PC-9 (cell line): ENCODE measurements around the gene PMS2. TPM values are rescaled to one million over a fixed set of nuclear protein-coding genes. Genes with fewer than 3 reads are reported as not detected.
A peak's percentile ranks its signal among the peaks of the same experiment; 100 is the strongest.
"Not testable (repeated sequence)": the region's sequence is repeated elsewhere in the genome, so short reads cannot be mapped to it uniquely, and the experiment has no call there.

Experiments used
- BruUV-seq: library from RNA; stranded (reverse); fragments of 400-500 nt; replicated peaks from 2 replicates; lab custom pipeline; 2021; lab: Mats Ljungman, UMichigan
- CTCF ChIA-PET: fragments of 300-600 bp; sonication (Branson Sonifier 250); formaldehyde crosslinking; loops from one replicate; lab custom pipeline; 2022; ENCODE audit warnings: antibody characterized with exemption; lab: Charles Lee
- POLR2A ChIA-PET: fragments of 300-600 bp; sonication (Branson Sonifier 250); formaldehyde crosslinking; loops from one replicate; lab custom pipeline; 2022; ENCODE audit warnings: antibody characterized with exemption; ENCODE audit not compliant: unreplicated experiment; lab: Charles Lee
- DNase-seq, 2 experiments: peaks; one replicate each; pipeline versions ENCODE4 v3.0.0 to v3.0.0-alpha.2; 2015 to 2022; ENCODE audit warnings: mixed read lengths in 1 of 2
- H2AFZ ChIP-seq: fragments of 200-600 bp; sonication (generic); 2 replicates; pipeline ENCODE4 v1.8.1; 2017; ENCODE audit warnings: antibody characterized with exemption
- H3F3A ChIP-seq: fragments of 200-600 bp; sonication (generic); 2 replicates; pipeline ENCODE4 v1.8.1; 2017; ENCODE audit warnings: antibody characterized with exemption, mild to moderate bottlenecking, low read depth; ENCODE audit not compliant: insufficient read depth
- H3K27ac ChIP-seq: fragments of 200-600 bp; sonication (generic); 2 replicates; pipeline ENCODE4 v1.6.1; 2016; ENCODE audit warnings: mixed run types
- H3K27me3 ChIP-seq: fragments of 200-600 bp; sonication (generic); 2 replicates; pipeline ENCODE4 v1.6.1; 2016; ENCODE audit warnings: low read depth, mixed run types; ENCODE audit not compliant: insufficient read depth
- H3K36me3 ChIP-seq: fragments of 200-600 bp; sonication (generic); 2 replicates; pipeline ENCODE4 v1.6.1; 2016; ENCODE audit warnings: low read depth, mixed run types
- H3K4me1 ChIP-seq: fragments of 200-600 bp; sonication (generic); replicated peaks from 2 replicates; pipeline ENCODE4 v1.6.1; 2016; ENCODE audit warnings: mixed run types; ENCODE audit not compliant: insufficient read depth
- H3K4me2 ChIP-seq: fragments of 200-600 bp; sonication (generic); 2 replicates; pipeline ENCODE4 v1.6.1; 2017; ENCODE audit warnings: mixed run types
- H3K4me3 ChIP-seq: fragments of 200-600 bp; sonication (generic); 2 replicates; pipeline ENCODE4 v1.6.1; 2016; ENCODE audit warnings: mixed run types
- H3K79me2 ChIP-seq: fragments of 200-600 bp; sonication (generic); 2 replicates; pipeline ENCODE4 v1.6.1; 2017; ENCODE audit warnings: low read depth, mixed run types
- H3K9me2 ChIP-seq: fragments of 200-600 bp; sonication (generic); 2 replicates; pipeline ENCODE4 v1.8.1; 2017; ENCODE audit warnings: mild to moderate bottlenecking; ENCODE audit not compliant: insufficient read depth
- H3K9me3 ChIP-seq: fragments of 200-600 bp; sonication (generic); 2 replicates; pipeline ENCODE4 v1.8.1; 2016; ENCODE audit warnings: low read depth; ENCODE audit not compliant: insufficient read depth
- H4K20me1 ChIP-seq: fragments of 200-600 bp; sonication (generic); 2 replicates; pipeline ENCODE4 v1.8.1; 2017; ENCODE audit not compliant: insufficient read depth
- CTCF ChIP-seq: fragments of 200-600 bp; sonication (generic); conservative IDR thresholded peaks from 2 replicates; pipeline ENCODE4 v1.6.1; 2017; ENCODE audit warnings: mixed run types, antibody characterized with exemption, mild to moderate bottlenecking, moderate library complexity
- EZH2 ChIP-seq: fragments of 200-600 bp; sonication (generic); IDR thresholded peaks from 2 replicates; pipeline ENCODE4 v1.8.0; 2017; ENCODE audit warnings: antibody characterized with exemption, low read depth
- intact Hi-C: fragments of 100-400 bp; cut with micrococcal nuclease; formaldehyde crosslinking; loops from one replicate; pipeline ENCODE4 v1.10.0; 2022; ENCODE audit not compliant: unreplicated experiment
- total RNA-seq: library from RNA; stranded (reverse); gene quantifications from 2 replicates; pipeline ENCODE4 v1.2.3, GENCODE V29; 2021

The PMS2 gene
- total RNA-seq, 1 experiment from 2014 or later = 32.1 TPM

- Histone ChIP-seq H3K4me2 (peak overlapping the region; percentile 98), H3K27ac (no peak overlapping the region), H3K4me1 (peaks cover 19% of the 10 kb centered on the region), H3K9me2 (no peaks in the 10 kb centered on the region), H4K20me1 (no peaks in the 10 kb centered on the region), H3K9me3 (no peaks in the 10 kb centered on the region), H2AFZ (no peak overlapping the region), H3K79me2 (peaks cover 58% of the 10 kb centered on the region), H3F3A (peaks cover 14% of the 10 kb centered on the region), H3K4me3 (peak overlapping the region; percentile 100; the same call in 1 of the 2 replicates), H3K27me3 (no peaks in the 10 kb centered on the region), H3K36me3 (peaks cover 21% of the 10 kb centered on the region; the same call in 1 of the 2 replicates)
- ChIA-PET CTCF (interaction anchor here (0.5 to 0.7 kb wide), 2 partner anchors 23 to 26 kb away, joined by 3 to 11 read pairs; no protein-coding TSS in a partner anchor), POLR2A (no interaction called here)
- no peak for DNase-seq
- BruUV-seq = no TSS peak
- intact Hi-C loops = loop anchor here (5.0 kb wide), 1 partner anchor 430 kb away; no protein-coding TSS in a partner anchor
- TF ChIP-seq CTCF (no peak), EZH2 (no peak)
Observed at GRCh38 chr7:6007386-6007785, 1.5 kb downstream of the PMS2 start.

GRCh38 chr7:5997210-5997808 lies 11.5 kb downstream of the PMS2 start:
- TF ChIP-seq EZH2 (no peak), CTCF (peak; percentile 78)
- Histone ChIP-seq H3K36me3 (peaks cover 12% of the 10 kb centered on the region), H3K9me3 (no peaks in the 10 kb centered on the region), H3K79me2 (no peaks in the 10 kb centered on the region; the same call in 1 of the 2 replicates), H4K20me1 (no peaks in the 10 kb centered on the region; the same call in 1 of the 2 replicates), H3K4me2 (no peak overlapping the region), H3K27ac (no peak overlapping the region), H3K27me3 (no peaks in the 10 kb centered on the region), H3K9me2 (no peaks in the 10 kb centered on the region), H3K4me1 (peaks cover 16% of the 10 kb centered on the region), H3F3A (peaks cover 31% of the 10 kb centered on the region), H2AFZ (no peak overlapping the region), H3K4me3 (no peak overlapping the region)
- intact Hi-C loops = loop anchor here (1.0 to 10.0 kb wide), 2 partner anchors 143 to 326 kb away; no protein-coding TSS in a partner anchor
- ChIA-PET POLR2A (interaction anchor here (0.6 kb wide), 6 partner anchors 11 to 894 kb away, joined by 4 to 9 read pairs (median 6); partner anchors contain the start of gene PMS2), CTCF (interaction anchor here (0.6 to 1.0 kb wide), 14 partner anchors 25 to 1205 kb away, joined by 3 to 8 read pairs (median 4); partner anchors contain the start of gene DAGLB)
- no TSS peak for BruUV-seq
- DNase-seq = peak; percentile 54 to 70

GRCh38 chr7:5987061-5987460 lies 21.8 kb downstream of the PMS2 start:
- H2AFZ ChIP-seq, H3K27me3 ChIP-seq, H3K79me2 ChIP-seq, H3K4me1 ChIP-seq, H3K4me2 ChIP-seq, H3K9me3 ChIP-seq, BruUV-seq, POLR2A ChIA-PET, H3F3A ChIP-seq, intact Hi-C loops, H3K4me3 ChIP-seq, H3K27ac ChIP-seq, H3K9me2 ChIP-seq, CTCF ChIA-PET, H4K20me1 ChIP-seq, DNase-seq: not testable (repeated sequence)
- H3K36me3 ChIP-seq = peaks cover 18% of the 10 kb centered on the region

DNA sequence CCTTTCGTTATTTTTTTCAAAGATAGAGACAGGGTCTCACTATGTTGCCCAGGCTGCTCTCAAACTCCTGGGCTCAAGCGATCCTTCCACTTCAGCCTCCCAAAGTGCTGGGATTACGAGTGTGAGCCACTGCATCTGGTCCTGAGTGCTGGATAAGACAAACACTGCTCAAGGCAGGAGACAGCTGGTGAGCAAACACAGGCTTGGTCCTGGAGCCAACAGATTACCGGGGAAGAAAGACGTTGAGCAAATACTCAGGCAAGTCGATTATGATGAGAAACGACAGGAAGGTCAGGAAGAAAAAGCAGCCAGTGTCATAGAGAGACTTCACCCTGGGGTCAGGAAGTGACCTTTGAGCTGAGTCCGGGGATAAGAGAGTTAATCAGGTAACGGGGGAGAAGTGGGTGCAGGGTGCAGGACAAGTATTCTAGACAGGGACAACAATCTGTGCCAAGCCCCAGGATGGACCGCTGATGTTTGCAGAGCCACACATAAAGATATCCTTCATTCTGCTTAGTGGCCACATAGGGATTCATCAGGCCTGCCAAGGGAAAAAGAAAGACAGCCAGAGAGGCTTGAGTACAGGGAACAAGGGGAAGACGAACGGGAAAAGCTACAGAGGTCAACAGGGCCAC lies 29.1 kb downstream of the PMS2 start:
- H3K36me3 ChIP-seq, H3K27ac ChIP-seq, BruUV-seq, H3K27me3 ChIP-seq, H3K9me3 ChIP-seq, H3K79me2 ChIP-seq, H2AFZ ChIP-seq, DNase-seq, H3K4me3 ChIP-seq, intact Hi-C loops, H3F3A ChIP-seq, CTCF ChIA-PET, H3K4me2 ChIP-seq, H4K20me1 ChIP-seq, H3K4me1 ChIP-seq, H3K9me2 ChIP-seq: not testable (repeated sequence)
- POLR2A ChIA-PET = interaction anchor here (0.6 kb wide), 1 partner anchor 765 kb away, joined by 13 read pairs; no protein-coding TSS in a partner anchor

DNA sequence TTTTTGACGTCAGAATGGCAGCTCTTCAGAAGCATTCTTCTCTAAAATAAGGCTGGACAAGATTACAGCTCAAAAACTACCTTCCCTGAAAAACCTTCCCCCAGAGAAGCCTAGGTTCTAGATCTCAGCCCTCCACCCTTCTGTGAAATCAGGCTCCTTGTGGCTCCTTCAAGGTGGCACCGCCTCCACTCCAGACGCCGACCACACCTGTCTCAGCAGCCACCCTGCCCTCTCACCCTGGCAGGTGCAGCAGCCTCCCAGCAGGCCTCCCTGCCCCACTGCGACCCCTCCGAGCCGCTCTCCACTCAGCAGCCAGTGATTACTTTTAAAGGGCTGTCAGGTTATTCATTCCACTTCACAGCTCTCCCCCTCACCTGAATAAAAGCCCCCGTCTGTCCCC lies 35.3 kb downstream of the PMS2 start:
- H3K36me3 ChIP-seq, H3K79me2 ChIP-seq, intact Hi-C loops, H3K9me2 ChIP-seq, POLR2A ChIA-PET, H3K4me2 ChIP-seq, H3F3A ChIP-seq, H3K4me1 ChIP-seq, H4K20me1 ChIP-seq, H3K4me3 ChIP-seq, H3K27ac ChIP-seq, CTCF ChIA-PET, H3K27me3 ChIP-seq, DNase-seq, H2AFZ ChIP-seq, H3K9me3 ChIP-seq, BruUV-seq: not testable (repeated sequence)
